HG03469 (cell line): Measurements from ENCODE around the gene CCR5AS.
"Not testable (repeated sequence)": the region's sequence is repeated elsewhere in the genome, so short reads cannot be mapped to it uniquely, and the experiment has no call there.

ENCODE experiments used
- ATAC-seq: cut with Tn5 transposase; IDR thresholded peaks from one replicate; pipeline ENCODE4 v1.9.1; 2021; ENCODE audit warnings: mild to moderate bottlenecking, moderate library complexity, moderate number of reproducible peaks; ENCODE audit not compliant: unreplicated experiment

Gene CCR5AS

GRCh38 chr3:46429671-46430070, 22.8 kb upstream of the CCR5AS start:
- ATAC-seq, result no peak

GRCh38 chr3:46429250-46429649, 22.4 kb upstream of the CCR5AS start:
- ATAC-seq, result no peak

- ATAC-seq, result no peak
Observed at GRCh38 chr3:46427916-46428833, 21.3 kb upstream of the CCR5AS start.

- ATAC-seq, result not testable (repeated sequence)
Observed at GRCh38 chr3:46427404-46427803, 20.5 kb upstream of the CCR5AS start.

GRCh38 chr3:46426476-46426875, 19.6 kb upstream of the CCR5AS start:
- not testable (repeated sequence) for ATAC-seq

GRCh38 chr3:46423588-46423987, 16.7 kb upstream of the CCR5AS start:
- no peak for ATAC-seq

GRCh38 chr3:46422617-46423016, 15.8 kb upstream of the CCR5AS start:
- no peak for ATAC-seq

- ATAC-seq, result no peak
Observed at GRCh38 chr3:46420931-46421330, 14.1 kb upstream of the CCR5AS start.

- no peak for ATAC-seq
Observed at GRCh38 chr3:46419816-46420215, 12.9 kb upstream of the CCR5AS start.

GRCh38 chr3:46417841-46418611, 11.2 kb upstream of the CCR5AS start:
- ATAC-seq, result no peak

GRCh38 chr3:46416811-46417510, 10.1 kb upstream of the CCR5AS start:
- no peak for ATAC-seq

- no peak for ATAC-seq
Observed at GRCh38 chr3:46416125-46416810, 9.4 kb upstream of the CCR5AS start.

GRCh38 chr3:46414739-46415138, 7.9 kb upstream of the CCR5AS start:
- no peak for ATAC-seq

- ATAC-seq, result no peak
Observed at GRCh38 chr3:46413951-46414350, 7.1 kb upstream of the CCR5AS start.

- no peak for ATAC-seq
Observed at GRCh38 chr3:46412786-46413298, 6.0 kb upstream of the CCR5AS start.

- ATAC-seq, result no peak
Observed at GRCh38 chr3:46411271-46411670, 4.4 kb upstream of the CCR5AS start.

- no peak for ATAC-seq
Observed at GRCh38 chr3:46410669-46411068, 3.8 kb upstream of the CCR5AS start.

- ATAC-seq, result no peak
Observed at GRCh38 chr3:46409739-46410489, 3.0 kb upstream of the CCR5AS start.

GRCh38 chr3:46408853-46409252, 2.0 kb upstream of the CCR5AS start:
- ATAC-seq, result no peak

GRCh38 chr3:46407970-46408369, 1.1 kb upstream of the CCR5AS start:
- ATAC-seq, result no peak
